ENCODE data around the gene CTTNBP2.

DNA sequence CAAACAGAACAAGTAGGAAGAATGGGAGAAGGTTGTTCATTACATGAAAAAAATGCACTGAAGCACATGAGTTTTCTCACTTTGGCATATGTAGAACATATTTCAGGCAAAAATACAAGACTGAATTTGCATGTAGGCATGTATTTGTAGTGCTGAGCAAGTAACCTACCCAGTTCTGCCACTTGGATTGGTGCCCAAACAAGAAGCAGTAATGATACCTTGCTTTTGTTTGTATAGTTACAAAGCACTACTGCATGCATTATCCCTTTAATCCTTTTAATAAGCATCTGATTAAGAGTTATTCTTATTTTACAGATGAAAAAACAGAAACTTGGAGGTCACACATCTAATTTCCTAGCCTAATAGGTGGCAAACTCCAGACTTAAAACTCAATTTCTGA is 23.1 kb upstream of the CTTNBP2 start:
- TF ChIP-seq POLR2AphosphoS5 (IDR thresholded peaks at IDR 0.05; ENCODE audit: low read depth, low read length) (no peak), TAF1 (IDR thresholded peaks at IDR 0.05; ENCODE audit: low read depth, low read length) (no peak), POLR2A (IDR thresholded peaks at IDR 0.05; ENCODE audit: low read depth, low read length) (no peak), SPI1 (IDR thresholded peaks at IDR 0.05; ENCODE audit: low read depth, low read length) (no peak), PAX5 (IDR thresholded peaks at IDR 0.05; ENCODE audit: insufficient read depth, low read length, severe bottlenecking) (no peak), POU2F2 (IDR thresholded peaks at IDR 0.05; ENCODE audit: low read depth, low read length) (no peak)

All from GM12891 (cell line).